GM13976 (cell line): ENCODE measurements around the gene OR52M1.

Experiments used
- DNase-seq: peaks from one replicate; pipeline ENCODE4 v3.0.0; 2012; ENCODE audit warnings: low spot score
- CTCF ChIP-seq: IDR thresholded peaks from 2 replicates; pipeline ENCODE4 v1.5.1; 2012; ENCODE audit warnings: borderline replicate concordance, mild to moderate bottlenecking; ENCODE audit not compliant: insufficient read depth; ENCODE audit errors: extremely low read depth, missing control alignments, control extremely low read depth
- in situ Hi-C: fragments of 300-500 bp; cut with MboI; formaldehyde crosslinking; loops from one replicate; pipeline ENCODE4 v1.12.0; 2022; ENCODE audit warnings: low sequenced_read_pairs, mixed read lengths, inconsistent platforms; ENCODE audit not compliant: unreplicated experiment

Gene OR52M1

GRCh38 chr11:4544891-4545290 is at the start of gene OR52M1:
OR52M1 (plus strand) TSS chr11:4545191; CDS start chr11:4545191, 0 bp downstream.
- in situ Hi-C loops = loop anchor here (10.0 kb wide), 1 partner anchor 360 kb away; no protein-coding TSS in a partner anchor
- no peak for TF ChIP-seq CTCF
- no peak for DNase-seq

GRCh38 chr11:4495487-4495886 is 49.5 kb upstream of the OR52M1 start:
- DNase-seq = no peak
- TF ChIP-seq CTCF = no peak
- in situ Hi-C loops = no loop called here

- no peak for DNase-seq
- in situ Hi-C loops = no loop called here
- TF ChIP-seq CTCF = no peak
These were observed 49.0 kb upstream of the OR52M1 start for GRCh38 chr11:4495986-4496385.

- no peak for DNase-seq
- in situ Hi-C loops = no loop called here
- no peak for TF ChIP-seq CTCF
These were observed 48.3 kb upstream of the OR52M1 start for GRCh38 chr11:4496557-4497248.

GRCh38 chr11:4508886-4509285 is 36.1 kb upstream of the OR52M1 start:
- DNase-seq = no peak
- TF ChIP-seq CTCF = no peak
- in situ Hi-C loops = no loop called here

- no peak for TF ChIP-seq CTCF
- no peak for DNase-seq
- in situ Hi-C loops = no loop called here
These were observed 33.4 kb upstream of the OR52M1 start for GRCh38 chr11:4511282-4512245.
